ENCODE measurements around the gene EXD3. TPM values are rescaled to one million over a fixed set of nuclear protein-coding genes. Genes with fewer than 3 reads are reported as not detected.

The EXD3 gene
- total RNA-seq, 3 donors from 2014 or later = 7.7 to 28.7 (median 20.6) TPM

DNA sequence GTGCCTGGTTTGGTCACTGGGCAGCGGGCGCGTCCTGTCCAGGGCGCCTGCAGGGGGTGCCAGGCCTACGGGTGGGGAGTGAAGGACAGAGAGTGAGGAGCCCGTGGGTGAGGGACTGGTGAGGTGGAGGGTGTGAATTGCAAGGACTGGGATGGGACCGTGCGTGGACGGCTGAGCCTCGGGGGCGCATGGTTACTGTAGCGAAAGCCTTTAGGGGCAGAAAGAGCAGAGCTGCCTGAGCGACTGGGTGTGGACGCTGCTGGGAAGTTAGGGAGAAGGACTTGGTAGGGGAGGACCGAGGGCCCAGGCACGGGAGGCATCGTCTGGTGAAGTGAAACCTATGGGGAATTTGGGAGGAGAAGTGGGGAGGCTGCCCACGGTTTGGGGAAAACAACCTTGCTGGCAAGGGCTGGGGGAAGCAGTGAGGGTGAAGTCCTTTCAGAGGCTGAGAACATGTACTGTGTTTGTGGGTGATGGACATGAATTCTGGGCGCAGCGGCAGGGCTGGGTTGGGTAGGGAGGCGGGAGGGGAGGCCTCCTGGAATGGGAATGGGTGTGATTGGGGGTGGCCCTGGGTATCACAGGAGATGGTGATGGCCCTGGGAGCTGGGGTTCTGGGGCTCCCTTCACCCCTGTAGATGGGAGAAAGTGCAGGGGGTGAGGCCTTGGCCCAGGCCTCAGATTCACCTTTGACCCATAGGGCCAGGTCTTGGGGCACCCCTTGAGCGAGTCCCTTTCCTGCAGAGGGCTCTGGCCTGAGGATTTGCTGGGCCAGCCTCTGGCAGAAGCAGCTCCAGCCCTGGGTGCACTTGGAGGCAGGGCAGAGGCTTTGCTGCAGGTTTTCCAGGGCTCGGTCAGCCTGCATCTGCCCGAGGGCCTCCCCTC, 147.1 kb downstream of the EXD3 start:
- H3K4me1 ChIP-seq = peaks cover 3 to 5% of the 10 kb centered on the region in 2 donors
- H3K27ac ChIP-seq = no peak overlapping the region
- H3K27me3 ChIP-seq = peaks cover under 1 to 13% of the 10 kb centered on the region in 2 donors
- H3K36me3 ChIP-seq = peaks cover 5% of the 10 kb centered on the region
- no peak overlapping the region for H3K4me3 ChIP-seq
- TF ChIP-seq POLR2A (IDR thresholded peaks at IDR 0.05) = no peak
- no peak for TF ChIP-seq CTCF (IDR thresholded peaks at IDR 0.05)
- TF ChIP-seq POLR2AphosphoS5 (IDR thresholded peaks at IDR 0.05) = no peak
- intact Hi-C loops (cut with DNase I; ENCODE audit: low total_unique reads) = no loop called here
- DNase-seq (ENCODE audit: low spot score in 2 of 2) = no peak
- H3K9me3 ChIP-seq = no peaks in the 10 kb centered on the region

DNA sequence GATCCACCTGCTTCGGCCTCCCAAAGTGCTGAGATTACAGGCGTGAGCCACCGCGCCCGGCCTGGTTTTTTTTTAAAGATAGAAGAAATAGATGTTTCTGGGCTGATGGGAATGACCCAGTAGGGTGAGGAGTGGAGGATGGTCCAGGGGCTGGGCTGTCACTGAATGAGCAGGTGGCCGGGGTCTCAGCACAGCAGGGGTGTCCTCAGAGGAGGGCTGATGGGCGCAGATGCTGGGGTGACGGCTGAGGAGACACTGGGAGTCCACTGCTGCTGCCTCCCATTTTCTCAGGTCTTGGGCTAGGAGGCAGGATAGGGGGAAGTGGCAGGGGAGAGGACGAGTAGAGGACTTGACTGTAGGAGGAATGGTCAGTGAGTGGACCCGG, 147.8 kb downstream of the EXD3 start:
- intact Hi-C loops (cut with DNase I; ENCODE audit: low total_unique reads) = no loop called here
- peaks cover 0 to 5% of the 10 kb centered on the region in 2 donors for H3K4me1 ChIP-seq
- no peak for TF ChIP-seq CTCF (IDR thresholded peaks at IDR 0.05)
- no peak for TF ChIP-seq POLR2AphosphoS5 (IDR thresholded peaks at IDR 0.05)
- no peak for TF ChIP-seq POLR2A (IDR thresholded peaks at IDR 0.05)
- H3K4me3 ChIP-seq = no peak overlapping the region
- peaks cover 5% of the 10 kb centered on the region for H3K36me3 ChIP-seq
- H3K27me3 ChIP-seq = peaks cover 0 to 7% of the 10 kb centered on the region in 2 donors
- DNase-seq (ENCODE audit: low spot score in 2 of 2) = no peak
- H3K9me3 ChIP-seq = no peaks in the 10 kb centered on the region
- no peak overlapping the region for H3K27ac ChIP-seq

DNA sequence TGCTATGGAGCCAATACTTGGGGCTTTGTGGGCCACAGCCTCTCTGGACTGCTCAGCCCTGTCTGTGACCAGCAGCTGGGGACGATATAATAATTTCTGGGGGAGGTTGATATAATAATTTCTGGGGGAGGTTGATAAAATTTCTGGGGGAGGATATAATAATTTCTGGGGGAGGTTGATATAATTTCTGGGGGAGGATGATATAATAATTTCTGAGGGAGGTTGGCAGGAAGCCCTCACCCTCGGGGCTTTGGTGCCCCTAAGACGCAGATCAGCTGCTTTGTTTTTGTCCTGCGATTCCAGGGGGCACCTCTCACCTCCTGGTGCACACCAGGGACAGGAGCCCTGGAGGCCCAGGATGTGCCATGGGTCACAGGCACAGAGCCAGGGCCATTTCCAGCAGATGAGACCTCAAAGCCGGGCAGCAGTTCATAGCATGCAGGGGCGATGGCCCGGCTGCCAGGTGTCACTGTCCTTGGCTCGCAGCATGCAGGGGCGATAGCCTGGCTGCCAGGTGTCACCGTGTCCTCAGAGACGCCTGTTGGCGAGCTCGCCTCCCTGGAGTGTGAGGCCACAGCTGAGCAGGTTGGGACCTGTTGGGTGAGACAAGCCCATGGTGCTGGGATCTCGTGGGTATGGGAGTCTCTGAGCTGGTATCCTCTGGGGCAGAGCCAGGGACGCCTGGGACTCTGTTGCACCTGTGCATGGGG, 149.2 kb downstream of the EXD3 start:
- intact Hi-C loops (cut with DNase I; ENCODE audit: low total_unique reads) = no loop called here
- TF ChIP-seq POLR2A (IDR thresholded peaks at IDR 0.05) (no peak), CTCF (IDR thresholded peaks at IDR 0.05) (no peak), POLR2AphosphoS5 (IDR thresholded peaks at IDR 0.05) (no peak)
- peak overlapping the region in 1 of 2 donors; percentile 30 for H3K27ac ChIP-seq
- peak in 1 of 2 donors; percentile 43 for DNase-seq (ENCODE audit: low spot score in 2 of 2)
- peaks cover 5% of the 10 kb centered on the region for H3K36me3 ChIP-seq
- H3K27me3 ChIP-seq = peaks cover 0 to 7% of the 10 kb centered on the region in 2 donors
- H3K4me3 ChIP-seq = no peak overlapping the region
- H3K4me1 ChIP-seq = peaks cover 0 to 7% of the 10 kb centered on the region in 2 donors
- H3K9me3 ChIP-seq = no peaks in the 10 kb centered on the region

DNA sequence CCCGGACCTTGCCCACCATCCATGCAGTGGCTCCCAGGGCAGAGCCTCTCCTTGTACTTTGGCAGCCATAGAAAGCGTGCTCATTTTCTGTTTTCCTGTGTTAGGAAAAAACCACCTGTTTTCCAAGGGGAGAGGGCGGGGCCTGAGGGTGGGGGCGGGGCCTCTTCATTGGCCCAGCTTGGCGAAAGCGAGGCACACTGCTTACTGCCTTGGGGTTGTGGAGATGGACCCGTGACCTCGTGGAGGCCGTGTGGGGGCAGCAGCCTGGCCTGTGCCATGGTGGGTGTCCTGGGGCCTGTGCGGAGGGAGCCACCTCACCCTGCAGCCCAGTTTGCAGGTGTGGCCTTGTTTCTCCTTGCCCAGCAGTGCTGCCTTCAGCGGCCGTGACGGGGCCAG, 149.9 kb downstream of the EXD3 start:
- Histone ChIP-seq H3K4me1 (peaks cover 0 to 7% of the 10 kb centered on the region in 2 donors), H3K9me3 (no peaks in the 10 kb centered on the region), H3K4me3 (no peak overlapping the region), H3K27ac (peak overlapping the region in 1 of 2 donors; percentile 5), H3K27me3 (peaks cover 0 to 4% of the 10 kb centered on the region in 2 donors), H3K36me3 (peaks cover 5% of the 10 kb centered on the region)
- DNase-seq (ENCODE audit: low spot score in 2 of 2) = no peak
- TF ChIP-seq POLR2A (IDR thresholded peaks at IDR 0.05) = no peak
- TF ChIP-seq POLR2AphosphoS5 (IDR thresholded peaks at IDR 0.05) = no peak
- TF ChIP-seq CTCF (IDR thresholded peaks at IDR 0.05) = no peak
- intact Hi-C loops (cut with DNase I; ENCODE audit: low total_unique reads) = no loop called here

Data from breast epithelium (tissue), 4 donors.